ENCODE measurements around the gene IRF3. TPM values are rescaled to one million over a fixed set of nuclear protein-coding genes. Genes with fewer than 3 reads are reported as not detected.

IRF3 gene
- total RNA-seq, 2 donors from 2014 or later: 53.4 to 58.0 TPM

DNA sequence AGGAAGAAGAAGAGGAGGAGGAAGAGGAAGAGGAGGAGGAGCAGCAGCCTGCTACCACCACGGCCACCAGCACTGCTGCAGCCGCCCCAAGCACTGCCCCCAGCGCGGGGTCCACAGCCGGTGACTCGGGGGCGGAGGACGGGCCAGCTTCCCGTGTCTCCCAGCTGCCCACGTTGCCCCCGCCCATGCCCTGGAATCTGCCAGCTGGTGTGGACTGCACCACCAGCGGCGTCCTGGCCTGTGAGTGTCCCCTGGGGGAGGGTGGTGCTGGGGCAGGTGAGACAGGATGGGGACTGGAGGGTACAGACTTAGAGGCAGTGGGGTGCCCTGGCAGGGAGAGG, 12.2 kb downstream of the IRF3 start:
- peaks cover 25 to 44% of the 10 kb centered on the region in 2 donors for H3K36me3 ChIP-seq
- DNase-seq (ENCODE audit: low spot score): no peak
- no peak overlapping the region for H3K27ac ChIP-seq
- intact Hi-C loops (cut with DNase I): no loop called here
- no peaks in the 10 kb centered on the region for H3K4me1 ChIP-seq (replicated peaks)
- no peaks in the 10 kb centered on the region for H3K27me3 ChIP-seq (replicated peaks; ENCODE audit: insufficient read depth)
- H3K4me3 ChIP-seq: no peak overlapping the region
- 82% methylated on average over 13 of the region's 13 CpGs for WGBS
- TF ChIP-seq, protein P1, sequence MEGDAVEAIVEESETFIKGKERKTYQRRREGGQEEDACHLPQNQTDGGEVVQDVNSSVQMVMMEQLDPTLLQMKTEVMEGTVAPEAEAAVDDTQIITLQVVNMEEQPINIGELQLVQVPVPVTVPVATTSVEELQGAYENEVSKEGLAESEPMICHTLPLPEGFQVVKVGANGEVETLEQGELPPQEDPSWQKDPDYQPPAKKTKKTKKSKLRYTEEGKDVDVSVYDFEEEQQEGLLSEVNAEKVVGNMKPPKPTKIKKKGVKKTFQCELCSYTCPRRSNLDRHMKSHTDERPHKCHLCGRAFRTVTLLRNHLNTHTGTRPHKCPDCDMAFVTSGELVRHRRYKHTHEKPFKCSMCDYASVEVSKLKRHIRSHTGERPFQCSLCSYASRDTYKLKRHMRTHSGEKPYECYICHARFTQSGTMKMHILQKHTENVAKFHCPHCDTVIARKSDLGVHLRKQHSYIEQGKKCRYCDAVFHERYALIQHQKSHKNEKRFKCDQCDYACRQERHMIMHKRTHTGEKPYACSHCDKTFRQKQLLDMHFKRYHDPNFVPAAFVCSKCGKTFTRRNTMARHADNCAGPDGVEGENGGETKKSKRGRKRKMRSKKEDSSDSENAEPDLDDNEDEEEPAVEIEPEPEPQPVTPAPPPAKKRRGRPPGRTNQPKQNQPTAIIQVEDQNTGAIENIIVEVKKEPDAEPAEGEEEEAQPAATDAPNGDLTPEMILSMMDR (IDR thresholded peaks at IDR 0.05): no peak
- TF ChIP-seq POLR2A (IDR thresholded peaks at IDR 0.05) (no peak), POLR2AphosphoS5 (IDR thresholded peaks at IDR 0.05) (no peak)
- H3K9me3 ChIP-seq: no peaks in the 10 kb centered on the region

DNA sequence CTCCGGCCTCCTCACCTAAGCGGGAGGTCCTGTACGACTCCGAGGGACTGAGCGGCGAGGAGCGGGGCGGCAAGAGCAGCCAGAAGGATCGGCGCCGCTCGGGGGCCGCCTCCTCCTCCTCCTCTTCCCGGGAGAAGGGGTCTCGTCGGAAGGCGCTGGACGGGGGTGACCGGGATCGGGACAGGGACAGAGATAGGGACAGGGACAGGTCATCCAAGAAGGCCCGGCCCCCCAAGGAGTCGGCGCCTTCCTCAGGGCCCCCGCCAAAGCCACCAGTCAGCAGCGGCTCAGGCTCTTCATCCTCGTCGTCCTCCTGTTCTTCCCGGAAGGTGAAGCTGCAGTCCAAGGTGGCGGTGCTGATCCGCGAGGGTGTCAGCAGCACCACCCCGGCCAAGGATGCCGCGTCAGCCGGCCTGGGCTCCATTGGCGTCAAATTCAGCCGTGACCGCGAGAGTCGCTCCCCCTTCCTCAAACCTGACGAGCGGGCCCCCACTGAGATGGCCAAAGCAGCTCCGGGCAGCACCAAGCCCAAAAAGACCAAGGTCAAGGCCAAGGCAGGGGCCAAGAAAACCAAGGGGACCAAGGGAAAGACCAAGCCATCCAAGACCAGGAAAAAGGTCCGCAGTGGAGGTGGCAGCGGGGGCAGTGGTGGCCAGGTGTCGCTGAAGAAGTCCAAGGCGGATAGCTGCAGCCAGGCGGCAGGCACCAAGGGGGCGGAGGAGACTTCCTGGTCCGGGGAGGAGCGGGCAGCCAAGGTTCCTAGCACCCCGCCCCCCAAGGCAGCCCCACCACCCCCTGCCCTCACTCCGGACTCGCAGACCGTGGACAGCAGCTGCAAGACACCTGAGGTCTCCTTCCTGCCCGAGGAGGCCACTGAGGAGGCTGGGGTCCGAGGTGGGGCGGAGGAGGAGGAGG, 12.8 kb downstream of the IRF3 start:
- no peaks in the 10 kb centered on the region for H3K9me3 ChIP-seq
- H3K27ac ChIP-seq: no peak overlapping the region
- intact Hi-C loops (cut with DNase I): no loop called here
- H3K36me3 ChIP-seq: peaks cover 25 to 41% of the 10 kb centered on the region in 2 donors
- DNase-seq (ENCODE audit: low spot score): no peak
- H3K4me3 ChIP-seq: no peak overlapping the region
- no peaks in the 10 kb centered on the region for H3K4me1 ChIP-seq (replicated peaks)
- H3K27me3 ChIP-seq (replicated peaks; ENCODE audit: insufficient read depth): no peaks in the 10 kb centered on the region
- WGBS: 95% methylated on average over 58 of the region's 58 CpGs
- TF ChIP-seq, protein P1 (IDR thresholded peaks at IDR 0.05): no peak
- TF ChIP-seq POLR2AphosphoS5 (IDR thresholded peaks at IDR 0.05) (no peak), POLR2A (IDR thresholded peaks at IDR 0.05) (no peak)

DNA sequence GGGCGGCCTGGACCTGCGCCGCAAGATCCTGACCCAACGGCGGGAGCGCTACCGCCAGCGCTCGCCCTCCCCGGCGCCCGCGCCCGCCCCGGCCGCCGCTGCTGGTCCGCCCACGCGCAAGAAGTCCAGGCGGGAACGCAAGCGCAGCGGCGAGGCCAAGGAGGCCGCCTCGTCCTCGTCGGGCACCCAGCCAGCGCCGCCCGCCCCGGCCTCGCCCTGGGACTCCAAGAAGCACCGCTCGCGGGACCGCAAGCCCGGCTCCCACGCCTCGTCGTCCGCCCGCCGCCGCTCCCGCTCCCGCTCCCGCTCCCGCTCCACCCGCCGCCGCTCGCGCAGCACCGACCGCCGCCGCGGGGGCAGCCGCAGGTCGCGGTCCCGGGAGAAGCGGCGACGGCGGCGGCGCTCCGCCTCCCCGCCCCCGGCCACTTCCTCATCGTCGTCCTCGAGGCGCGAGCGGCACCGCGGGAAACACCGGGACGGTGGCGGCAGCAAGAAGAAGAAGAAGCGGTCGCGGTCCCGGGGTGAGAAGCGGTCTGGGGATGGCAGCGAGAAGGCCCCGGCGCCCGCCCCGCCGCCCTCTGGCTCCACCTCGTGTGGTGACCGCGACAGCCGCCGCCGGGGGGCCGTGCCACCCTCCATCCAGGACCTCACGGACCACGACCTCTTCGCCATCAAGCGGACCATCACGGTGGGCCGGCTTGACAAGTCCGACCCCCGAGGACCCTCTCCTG, 13.7 kb downstream of the IRF3 start:
- H3K4me1 ChIP-seq (replicated peaks): no peaks in the 10 kb centered on the region
- H3K4me3 ChIP-seq: no peak overlapping the region
- no peak overlapping the region for H3K27ac ChIP-seq
- no peak for DNase-seq (ENCODE audit: low spot score)
- H3K27me3 ChIP-seq (replicated peaks; ENCODE audit: insufficient read depth): no peaks in the 10 kb centered on the region
- TF ChIP-seq, protein P1 (IDR thresholded peaks at IDR 0.05): no peak
- TF ChIP-seq POLR2A (IDR thresholded peaks at IDR 0.05) (no peak), POLR2AphosphoS5 (IDR thresholded peaks at IDR 0.05) (no peak)
- H3K9me3 ChIP-seq: no peaks in the 10 kb centered on the region
- WGBS: 96% methylated on average over 98 of the region's 110 CpGs
- peaks cover 25 to 33% of the 10 kb centered on the region in 2 donors for H3K36me3 ChIP-seq
- intact Hi-C loops (cut with DNase I): no loop called here

DNA sequence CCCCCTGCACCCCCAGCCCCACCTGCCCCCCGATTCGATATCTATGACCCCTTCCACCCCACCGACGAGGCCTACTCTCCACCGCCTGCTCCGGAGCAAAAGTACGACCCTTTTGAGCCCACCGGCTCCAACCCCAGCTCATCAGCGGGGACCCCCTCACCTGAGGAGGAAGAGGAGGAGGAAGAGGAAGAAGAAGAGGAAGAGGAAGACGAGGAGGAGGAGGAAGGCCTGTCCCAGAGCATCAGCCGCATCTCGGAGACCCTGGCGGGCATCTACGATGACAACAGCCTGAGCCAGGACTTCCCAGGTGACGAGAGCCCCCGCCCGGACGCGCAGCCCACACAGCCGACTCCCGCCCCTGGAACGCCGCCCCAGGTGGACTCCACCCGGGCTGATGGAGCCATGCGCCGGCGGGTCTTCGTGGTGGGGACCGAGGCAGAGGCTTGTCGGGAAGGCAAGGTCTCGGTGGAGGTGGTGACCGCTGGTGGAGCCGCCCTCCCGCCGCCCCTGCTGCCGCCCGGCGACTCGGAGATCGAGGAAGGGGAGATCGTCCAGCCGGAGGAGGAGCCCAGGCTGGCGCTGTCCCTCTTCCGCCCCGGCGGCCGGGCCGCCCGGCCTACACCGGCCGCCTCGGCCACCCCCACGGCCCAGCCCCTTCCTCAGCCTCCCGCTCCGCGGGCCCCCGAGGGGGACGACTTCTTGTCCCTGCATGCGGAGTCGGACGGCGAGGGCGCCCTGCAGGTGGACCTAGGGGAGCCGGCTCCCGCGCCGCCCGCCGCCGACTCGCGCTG, 14.4 kb downstream of the IRF3 start:
- TF ChIP-seq, protein P1 (IDR thresholded peaks at IDR 0.05): no peak
- TF ChIP-seq POLR2A (IDR thresholded peaks at IDR 0.05): no peak
- no peak for TF ChIP-seq POLR2AphosphoS5 (IDR thresholded peaks at IDR 0.05)
- no peak for DNase-seq (ENCODE audit: low spot score)
- 95% methylated on average over 64 of the region's 72 CpGs for WGBS
- Histone ChIP-seq H3K27me3 (replicated peaks; ENCODE audit: insufficient read depth) (no peaks in the 10 kb centered on the region), H3K27ac (no peak overlapping the region), H3K36me3 (peaks cover 25 to 36% of the 10 kb centered on the region in 2 donors), H3K9me3 (no peaks in the 10 kb centered on the region), H3K4me1 (replicated peaks) (no peaks in the 10 kb centered on the region), H3K4me3 (no peak overlapping the region)
- intact Hi-C loops (cut with DNase I): no loop called here

Data from prostate gland (tissue), 2 donors.